Colon (tissue), 2 donors: ENCODE measurements around the gene FAM9A.
A peak's percentile ranks its signal among the peaks of the same experiment; 100 is the strongest.
"Not testable (repeated sequence)": the region's sequence is repeated elsewhere in the genome, so short reads cannot be mapped to it uniquely, and the experiment has no call there.

Experiments used
- FAIRE-seq: peaks from 2 replicates; lab custom pipeline; 2012; peaks lifted over from hg19 to GRCh38; lab: Jason Lieb, UNC
- donor health status: control.
- donor health status: control.

FAM9A gene

GRCh38 chrX:8803326-8803725 lies 2.1 kb upstream of the FAM9A start:
- no peak for FAIRE-seq

GRCh38 chrX:8800351-8800750 lies 832 bp downstream of the FAM9A start:
- not testable (repeated sequence) for FAIRE-seq

- FAIRE-seq, result not testable (repeated sequence)
Measured at GRCh38 chrX:8799281-8799680, 1.9 kb downstream of the FAM9A start.

GRCh38 chrX:8798702-8799101 lies 2.5 kb downstream of the FAM9A start:
- FAIRE-seq, result not testable (repeated sequence)

- not testable (repeated sequence) for FAIRE-seq
Measured at GRCh38 chrX:8787119-8787518, 14.1 kb downstream of the FAM9A start.

- no peak for FAIRE-seq
Measured at GRCh38 chrX:8784162-8784561, 17.0 kb downstream of the FAM9A start.

GRCh38 chrX:8783714-8784098 lies 17.5 kb downstream of the FAM9A start:
- FAIRE-seq, result no peak

GRCh38 chrX:8783097-8783713 lies 18.0 kb downstream of the FAM9A start:
- FAIRE-seq, result no peak

GRCh38 chrX:8782595-8782994 lies 18.6 kb downstream of the FAM9A start:
- no peak for FAIRE-seq

GRCh38 chrX:8781921-8782320 lies 19.3 kb downstream of the FAM9A start:
- FAIRE-seq, result not testable (repeated sequence)

GRCh38 chrX:8773117-8773516 lies 28.1 kb downstream of the FAM9A start:
- FAIRE-seq, result no peak

- FAIRE-seq, result no peak
Measured at GRCh38 chrX:8760021-8760420, 41.2 kb downstream of the FAM9A start.

- FAIRE-seq, result not testable (repeated sequence)
Measured at GRCh38 chrX:8758706-8759105, 42.5 kb downstream of the FAM9A start.

GRCh38 chrX:8757609-8758389 lies 43.4 kb downstream of the FAM9A start:
- not testable (repeated sequence) for FAIRE-seq

GRCh38 chrX:8755813-8756212 lies 45.4 kb downstream of the FAM9A start:
- no peak for FAIRE-seq

- FAIRE-seq, result no peak
Measured at GRCh38 chrX:8755116-8755515, 46.1 kb downstream of the FAM9A start.

- no peak for FAIRE-seq
Measured at GRCh38 chrX:8749697-8750096, 51.5 kb downstream of the FAM9A start.

- peak; percentile 69 for FAIRE-seq
Measured at GRCh38 chrX:8748855-8749254, 52.3 kb downstream of the FAM9A start.

- no peak for FAIRE-seq
Measured at GRCh38 chrX:8743126-8743732, 58.0 kb downstream of the FAM9A start.

GRCh38 chrX:8741981-8742380 lies 59.2 kb downstream of the FAM9A start:
- no peak for FAIRE-seq
